ENCODE results near the gene DLEC1. TPM values are rescaled to one million over a fixed set of nuclear protein-coding genes. Genes with fewer than 3 reads are reported as not detected.
"Not testable (repeated sequence)": the region's sequence is repeated elsewhere in the genome, so short reads cannot be mapped to it uniquely, and the experiment has no call there.

Gene DLEC1
- total and polyA plus RNA-seq, 7 experiments from 2014 or later: 0.41 to 9.4 (median 5.6) TPM

GRCh38 chr3:38086496-38086895 lies 47.5 kb downstream of the DLEC1 start:
- intact Hi-C loops (cut with micrococcal nuclease): no loop called here
- H3K27ac ChIP-seq (ENCODE audit: low read depth, low read length): no peak overlapping the region
- POLR2A ChIA-PET: no interaction called here

GRCh38 chr3:38087278-38087677 lies 48.3 kb downstream of the DLEC1 start:
- H3K27ac Mint-ChIP-seq; H3K9me3 ChIP-seq (ENCODE audit: control insufficient read depth in 2 of 3, low read length in 3 of 3); DNase-seq; H3K4me3 Mint-ChIP-seq; H3K36me3 ChIP-seq (ENCODE audit: control insufficient read depth in 2 of 3, insufficient read depth in 3 of 3, low read length in 3 of 3); H3K27me3 Mint-ChIP-seq; POLR2A ChIA-PET; H3K4me3 ChIP-seq (ENCODE audit: low read length); intact Hi-C loops (cut with micrococcal nuclease); ATAC-seq; H3K4me1 ChIP-seq (ENCODE audit: control insufficient read depth in 2 of 2, insufficient read depth in 2 of 2, low read length in 2 of 2); CTCF ChIA-PET; H3K27me3 ChIP-seq (ENCODE audit: control insufficient read depth in 2 of 2, insufficient read depth in 2 of 2, low read length in 2 of 2); H3K4me1 Mint-ChIP-seq; H3K36me3 Mint-ChIP-seq; H3K27ac ChIP-seq (ENCODE audit: low read depth, low read length): not testable (repeated sequence)
- H3K9me3 Mint-ChIP-seq: peaks cover 7 to 22% (median 9%) of the 10 kb centered on the region in 11 donors

More at GRCh38 chr3:38086496-38086895, 47.5 kb downstream of the DLEC1 start:
- no peak for DNase-seq
- CTCF ChIA-PET: no interaction called here
- Mint-ChIP-seq H3K36me3 (peaks cover 0 to 7% (median 5%) of the 10 kb centered on the region in 5 donors), H3K9me3 (peaks cover 7 to 22% (median 9%) of the 10 kb centered on the region in 11 donors), H3K4me3 (no peak overlapping the region), H3K27me3 (peaks cover 0 to 4% (median 0%) of the 10 kb centered on the region in 5 donors), H3K4me1 (no peaks in the 10 kb centered on the region), H3K27ac (no peak overlapping the region)
- H3K4me1 ChIP-seq (ENCODE audit: control insufficient read depth in 2 of 2, insufficient read depth in 2 of 2, low read length in 2 of 2): no peaks in the 10 kb centered on the region
- no peaks in the 10 kb centered on the region for H3K27me3 ChIP-seq (ENCODE audit: control insufficient read depth in 2 of 2, insufficient read depth in 2 of 2, low read length in 2 of 2)
- H3K4me3 ChIP-seq (ENCODE audit: low read length): no peak overlapping the region
- ATAC-seq: no peak
- H3K36me3 ChIP-seq (ENCODE audit: control insufficient read depth in 2 of 3, insufficient read depth in 3 of 3, low read length in 3 of 3): no peaks in the 10 kb centered on the region
- H3K9me3 ChIP-seq (ENCODE audit: control insufficient read depth in 2 of 3, low read length in 3 of 3): peaks cover 0 to 7% (median 6%) of the 10 kb centered on the region in 3 experiments

GRCh38 chr3:38088126-38089078 lies 49.4 kb downstream of the DLEC1 start:
- Histone ChIP-seq H3K27ac (ENCODE audit: low read depth, low read length) (no peak overlapping the region), H3K9me3 (ENCODE audit: control insufficient read depth in 2 of 3, low read length in 3 of 3) (peaks cover 0 to 7% (median 6%) of the 10 kb centered on the region in 3 experiments), H3K4me1 (ENCODE audit: control insufficient read depth in 2 of 2, insufficient read depth in 2 of 2, low read length in 2 of 2) (no peaks in the 10 kb centered on the region), H3K36me3 (ENCODE audit: control insufficient read depth in 2 of 3, insufficient read depth in 3 of 3, low read length in 3 of 3) (no peaks in the 10 kb centered on the region), H3K4me3 (ENCODE audit: low read length) (no peak overlapping the region), H3K27me3 (ENCODE audit: control insufficient read depth in 2 of 2, insufficient read depth in 2 of 2, low read length in 2 of 2) (no peaks in the 10 kb centered on the region)
- intact Hi-C loops (cut with micrococcal nuclease): no loop called here
- POLR2A ChIA-PET: no interaction called here
- Mint-ChIP-seq H3K9me3 (peaks cover 5 to 13% (median 9%) of the 10 kb centered on the region in 11 donors), H3K4me3 (no peak overlapping the region), H3K27ac (peak overlapping the region in 2 of 9 donors; percentile 25 to 50), H3K27me3 (peaks cover 0 to 11% (median 0%) of the 10 kb centered on the region in 5 donors), H3K4me1 (no peaks in the 10 kb centered on the region), H3K36me3 (peaks cover 0 to 7% (median 5%) of the 10 kb centered on the region in 5 donors)
- ATAC-seq (no peak), DNase-seq (no peak)
- CTCF ChIA-PET: no interaction called here

GRCh38 chr3:38089163-38089562 lies 50.2 kb downstream of the DLEC1 start:
- peaks cover 0 to 7% (median 2%) of the 10 kb centered on the region in 5 donors for H3K36me3 Mint-ChIP-seq
- POLR2A ChIA-PET: no interaction called here

GRCh38 chr3:38090453-38090852 lies 51.4 kb downstream of the DLEC1 start:
- ATAC-seq: no peak
- Histone ChIP-seq H3K9me3 (ENCODE audit: control insufficient read depth in 2 of 3, low read length in 3 of 3) (no peaks in the 10 kb centered on the region), H3K27me3 (ENCODE audit: control insufficient read depth in 2 of 2, insufficient read depth in 2 of 2, low read length in 2 of 2) (no peaks in the 10 kb centered on the region), H3K36me3 (ENCODE audit: control insufficient read depth in 2 of 3, insufficient read depth in 3 of 3, low read length in 3 of 3) (no peaks in the 10 kb centered on the region), H3K4me3 (ENCODE audit: low read length) (no peak overlapping the region), H3K4me1 (ENCODE audit: control insufficient read depth in 2 of 2, insufficient read depth in 2 of 2, low read length in 2 of 2) (no peaks in the 10 kb centered on the region), H3K27ac (ENCODE audit: low read depth, low read length) (no peak overlapping the region)
- Mint-ChIP-seq H3K9me3 (peaks cover 0 to 2% (median 0%) of the 10 kb centered on the region in 11 donors), H3K4me3 (no peak overlapping the region), H3K27me3 (peaks cover 0 to 14% (median 0%) of the 10 kb centered on the region in 5 donors), H3K36me3 (peaks cover 0 to 7% (median 0%) of the 10 kb centered on the region in 5 donors), H3K27ac (no peak overlapping the region), H3K4me1 (no peaks in the 10 kb centered on the region)
- CTCF ChIA-PET: no interaction called here
- POLR2A ChIA-PET: no interaction called here
- DNase-seq: no peak
- intact Hi-C loops (cut with micrococcal nuclease): no loop called here

More at GRCh38 chr3:38089163-38089562, 50.2 kb downstream of the DLEC1 start:
- Mint-ChIP-seq H3K27ac (peak overlapping the region in 1 of 9 donors; percentile 50), H3K27me3 (peaks cover 0 to 13% (median 0%) of the 10 kb centered on the region in 5 donors), H3K9me3 (peaks cover 2 to 8% (median 5%) of the 10 kb centered on the region in 11 donors), H3K4me3 (no peak overlapping the region), H3K4me1 (no peaks in the 10 kb centered on the region)
- H3K27me3 ChIP-seq (ENCODE audit: control insufficient read depth in 2 of 2, insufficient read depth in 2 of 2, low read length in 2 of 2): no peaks in the 10 kb centered on the region
- H3K9me3 ChIP-seq (ENCODE audit: control insufficient read depth in 2 of 3, low read length in 3 of 3): peaks cover 0 to 4% (median 4%) of the 10 kb centered on the region in 3 experiments
- no peak for ATAC-seq
- H3K4me3 ChIP-seq (ENCODE audit: low read length): no peak overlapping the region
- H3K36me3 ChIP-seq (ENCODE audit: control insufficient read depth in 2 of 3, insufficient read depth in 3 of 3, low read length in 3 of 3): no peaks in the 10 kb centered on the region
- no peak for DNase-seq
- H3K4me1 ChIP-seq (ENCODE audit: control insufficient read depth in 2 of 2, insufficient read depth in 2 of 2, low read length in 2 of 2): no peaks in the 10 kb centered on the region
- intact Hi-C loops (cut with micrococcal nuclease): no loop called here
- CTCF ChIA-PET: no interaction called here
- H3K27ac ChIP-seq (ENCODE audit: low read depth, low read length): no peak overlapping the region

- H3K4me3 Mint-ChIP-seq: no peak overlapping the region
- H3K27ac ChIP-seq (ENCODE audit: low read depth, low read length): no peak overlapping the region
- no peaks in the 10 kb centered on the region for H3K4me1 ChIP-seq (ENCODE audit: control insufficient read depth in 2 of 2, insufficient read depth in 2 of 2, low read length in 2 of 2)
- H3K9me3 ChIP-seq (ENCODE audit: control insufficient read depth in 2 of 3, low read length in 3 of 3): no peaks in the 10 kb centered on the region
- peaks cover 0 to 14% (median 0%) of the 10 kb centered on the region in 5 donors for H3K27me3 Mint-ChIP-seq
- intact Hi-C loops (cut with micrococcal nuclease): no loop called here
- no peaks in the 10 kb centered on the region for H3K27me3 ChIP-seq (ENCODE audit: control insufficient read depth in 2 of 2, insufficient read depth in 2 of 2, low read length in 2 of 2)
- H3K4me1 Mint-ChIP-seq: no peaks in the 10 kb centered on the region
- ATAC-seq: no peak
- H3K36me3 ChIP-seq (ENCODE audit: control insufficient read depth in 2 of 3, insufficient read depth in 3 of 3, low read length in 3 of 3): no peaks in the 10 kb centered on the region
- CTCF ChIA-PET: interaction anchor here (0.7 kb wide), 1 partner anchor 21 kb away, joined by 4 read pairs; no protein-coding TSS in a partner anchor
- H3K4me3 ChIP-seq (ENCODE audit: low read length): no peak overlapping the region
- H3K9me3 Mint-ChIP-seq: peaks cover 0 to 2% (median 0%) of the 10 kb centered on the region in 11 donors
- no peak overlapping the region for H3K27ac Mint-ChIP-seq
- DNase-seq: no peak
- POLR2A ChIA-PET: no interaction called here
- peaks cover 0 to 4% (median 0%) of the 10 kb centered on the region in 5 donors for H3K36me3 Mint-ChIP-seq
Observed at GRCh38 chr3:38094999-38095398, 56.0 kb downstream of the DLEC1 start.

Data from naive thymus-derived CD4-positive, alpha-beta T cell (primary cell).